NCI-H2171 (cell line): Measurements from ENCODE around the gene ERV3-1.
"Not testable (repeated sequence)": the region's sequence is repeated elsewhere in the genome, so short reads cannot be mapped to it uniquely, and the experiment has no call there.

Experiments used
- DNase-seq: peaks from one replicate; lab custom pipeline; 2025; lab: John Stamatoyannopoulos, UW

Gene ERV3-1, protein sequence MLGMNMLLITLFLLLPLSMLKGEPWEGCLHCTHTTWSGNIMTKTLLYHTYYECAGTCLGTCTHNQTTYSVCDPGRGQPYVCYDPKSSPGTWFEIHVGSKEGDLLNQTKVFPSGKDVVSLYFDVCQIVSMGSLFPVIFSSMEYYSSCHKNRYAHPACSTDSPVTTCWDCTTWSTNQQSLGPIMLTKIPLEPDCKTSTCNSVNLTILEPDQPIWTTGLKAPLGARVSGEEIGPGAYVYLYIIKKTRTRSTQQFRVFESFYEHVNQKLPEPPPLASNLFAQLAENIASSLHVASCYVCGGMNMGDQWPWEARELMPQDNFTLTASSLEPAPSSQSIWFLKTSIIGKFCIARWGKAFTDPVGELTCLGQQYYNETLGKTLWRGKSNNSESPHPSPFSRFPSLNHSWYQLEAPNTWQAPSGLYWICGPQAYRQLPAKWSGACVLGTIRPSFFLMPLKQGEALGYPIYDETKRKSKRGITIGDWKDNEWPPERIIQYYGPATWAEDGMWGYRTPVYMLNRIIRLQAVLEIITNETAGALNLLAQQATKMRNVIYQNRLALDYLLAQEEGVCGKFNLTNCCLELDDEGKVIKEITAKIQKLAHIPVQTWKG

DNA sequence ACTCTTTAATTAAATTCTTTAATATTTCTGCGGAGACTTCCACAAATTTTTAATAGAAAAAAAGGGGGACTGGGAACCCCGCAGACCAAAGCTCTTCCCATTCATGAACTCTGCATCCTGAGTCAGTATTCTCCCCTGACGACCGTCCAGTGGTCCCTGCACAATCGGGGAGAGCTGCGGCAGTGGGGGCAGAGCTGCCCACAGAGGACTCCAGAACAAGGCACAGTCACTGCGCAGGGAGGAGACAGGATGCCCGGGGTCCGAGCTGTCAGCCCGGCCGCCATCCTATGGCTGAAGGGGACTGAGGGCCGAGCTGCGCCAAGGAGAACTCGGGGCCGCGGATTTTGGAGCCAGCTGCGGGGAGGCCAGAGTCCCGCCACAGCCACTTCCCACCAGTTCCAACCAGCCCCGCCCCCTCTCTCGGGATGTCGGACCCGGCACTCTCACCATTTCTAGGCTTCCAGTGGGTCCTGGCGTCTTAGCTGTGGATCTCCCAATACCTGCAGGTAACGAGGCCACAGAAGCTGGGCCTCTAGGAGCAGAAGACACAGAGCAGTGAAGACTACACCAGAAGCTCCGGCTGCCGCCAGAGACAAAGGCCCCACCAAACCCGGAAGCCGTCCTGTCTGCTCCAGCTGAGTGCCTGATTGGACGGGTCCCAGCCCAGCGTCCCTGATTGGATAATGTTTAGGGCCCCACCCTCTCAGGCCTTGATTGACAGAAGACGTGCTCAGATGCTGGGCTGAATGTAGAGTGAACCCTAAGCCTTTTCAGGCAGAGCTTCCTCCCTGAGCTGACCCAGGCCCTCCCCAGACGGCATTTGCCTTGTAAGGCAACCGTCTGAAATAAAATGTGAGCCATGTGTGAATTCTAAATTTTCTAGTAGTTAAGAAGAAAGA, at the start of gene ERV3-1:
Gene ERV3-1 (minus strand): TSS at position 594 of the 899 bp plus-strand sequence. CDS start 13,661 bp downstream, outside the sequence.
- peak; percentile 92 for DNase-seq

DNA sequence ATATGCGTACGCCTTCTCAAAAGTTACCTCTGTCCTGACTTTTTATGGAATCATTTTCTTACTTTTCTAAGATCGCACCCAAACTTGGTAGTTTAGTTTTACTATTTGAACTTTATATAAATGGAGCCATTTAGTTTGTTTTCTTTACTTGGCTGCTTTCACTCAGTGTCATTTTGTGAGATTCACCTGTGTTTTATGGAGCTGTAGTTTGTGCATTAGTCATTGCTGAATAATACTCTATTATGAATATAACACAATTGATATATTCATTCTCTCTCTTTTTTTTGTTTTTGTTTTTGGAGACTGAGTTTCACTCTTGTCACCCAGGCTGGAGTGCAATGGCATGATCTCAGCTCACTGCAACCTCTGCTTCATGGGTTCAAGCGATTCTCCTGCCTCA, 49.3 kb upstream of the ERV3-1 start:
- not testable (repeated sequence) for DNase-seq

DNA sequence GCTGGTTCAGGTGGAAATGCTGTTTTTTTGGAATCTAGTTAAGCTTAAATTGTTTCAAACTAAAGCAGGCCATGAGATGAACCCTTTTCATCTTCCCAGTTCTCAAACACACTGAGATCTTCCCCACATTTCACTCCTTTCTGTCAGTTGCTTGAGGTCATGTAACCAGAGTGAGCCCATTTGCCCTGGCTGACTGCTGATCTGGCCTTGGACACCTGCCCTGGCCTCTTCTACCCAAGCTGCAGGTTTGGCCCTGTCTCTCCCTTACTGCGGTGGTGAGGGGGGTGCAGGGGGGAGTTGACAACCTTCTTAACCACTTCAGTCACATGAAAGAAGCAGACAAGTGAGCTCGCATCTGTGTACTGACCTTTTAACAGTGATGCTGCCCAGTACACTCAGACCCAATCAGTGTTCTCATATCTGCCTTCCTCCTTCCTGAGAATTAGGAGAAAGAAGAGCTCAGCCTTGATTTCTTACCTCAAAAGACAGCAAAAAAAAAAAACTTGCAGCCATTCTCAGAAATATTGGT, 48.0 kb upstream of the ERV3-1 start:
- not testable (repeated sequence) for DNase-seq

DNA sequence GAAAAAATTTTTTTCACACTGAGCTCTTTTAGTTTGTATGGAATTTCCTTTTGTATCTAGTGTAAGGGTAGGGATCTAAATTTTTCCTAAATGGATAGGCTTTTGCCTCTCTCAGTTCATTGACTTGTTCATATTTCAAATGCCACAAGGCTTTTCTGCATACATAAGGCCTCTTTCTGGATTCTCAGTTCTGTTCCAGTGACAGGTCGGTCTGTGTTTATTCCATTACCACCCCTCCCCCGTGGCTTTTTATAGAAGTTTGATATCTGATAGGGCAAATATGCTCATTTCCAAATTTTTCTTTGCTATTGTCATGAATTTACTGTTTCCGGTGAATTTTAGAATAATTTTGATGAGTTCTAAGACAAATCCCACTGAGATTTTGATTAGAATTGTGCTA, 45.2 kb upstream of the ERV3-1 start:
- not testable (repeated sequence) for DNase-seq

DNA sequence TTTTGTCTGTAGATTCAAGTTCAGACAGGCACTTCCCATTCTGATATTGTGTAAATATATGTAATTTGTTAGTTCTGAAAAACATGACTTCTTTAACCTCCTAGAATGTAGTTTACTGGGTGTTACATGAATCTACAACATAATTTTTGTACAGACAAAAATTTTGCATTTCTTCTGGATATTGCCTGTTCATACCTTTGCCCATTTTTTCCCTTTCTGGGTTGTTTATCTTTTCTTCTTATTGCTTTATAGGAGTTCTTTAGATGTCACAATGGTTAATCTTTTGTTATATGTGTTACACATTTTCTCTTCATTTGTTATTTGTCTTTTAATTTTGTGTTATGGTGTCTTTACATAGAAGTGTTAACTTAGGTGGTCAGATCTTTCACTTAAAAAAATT, 44.7 kb upstream of the ERV3-1 start:
- not testable (repeated sequence) for DNase-seq

DNA sequence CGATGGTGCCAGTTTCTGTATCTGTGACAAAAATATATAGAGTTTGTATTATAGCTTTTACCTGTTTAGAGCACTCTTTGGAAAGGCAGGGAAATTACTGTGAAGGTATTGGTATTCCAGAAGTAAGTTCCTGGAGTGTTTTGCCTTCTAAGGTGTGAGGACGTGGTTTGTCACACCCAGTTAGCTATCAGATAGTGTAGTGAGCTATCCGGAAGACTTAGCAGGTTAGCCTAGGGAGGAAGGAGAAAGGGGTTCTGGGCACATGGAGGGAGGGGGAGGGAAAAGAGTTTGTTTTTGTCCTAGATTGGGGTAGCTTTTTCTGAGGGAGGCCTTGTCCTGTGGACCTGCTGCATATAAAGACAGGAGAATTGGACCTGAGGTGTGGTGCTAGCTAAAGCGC, 39.8 kb upstream of the ERV3-1 start:
- not testable (repeated sequence) for DNase-seq

DNA sequence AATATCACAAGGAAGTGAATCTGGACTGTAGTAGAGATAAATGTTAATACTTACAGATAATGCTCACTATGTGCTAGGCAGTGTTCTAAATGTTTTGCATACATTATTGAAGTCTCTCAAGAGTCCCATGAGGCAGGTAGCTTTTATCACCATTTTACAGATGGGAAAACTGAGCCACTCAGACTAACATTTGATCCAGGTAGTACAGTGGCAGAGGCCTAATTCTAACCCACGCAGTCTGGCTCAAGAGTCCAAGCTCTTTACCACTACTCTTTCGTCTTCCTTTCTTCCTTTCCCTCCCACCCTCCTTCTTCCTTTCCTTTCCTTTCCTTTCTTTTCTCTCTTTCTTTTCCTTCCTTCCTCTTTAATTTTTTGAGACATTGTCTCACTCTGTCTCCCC, 39.1 kb upstream of the ERV3-1 start:
- not testable (repeated sequence) for DNase-seq

DNA sequence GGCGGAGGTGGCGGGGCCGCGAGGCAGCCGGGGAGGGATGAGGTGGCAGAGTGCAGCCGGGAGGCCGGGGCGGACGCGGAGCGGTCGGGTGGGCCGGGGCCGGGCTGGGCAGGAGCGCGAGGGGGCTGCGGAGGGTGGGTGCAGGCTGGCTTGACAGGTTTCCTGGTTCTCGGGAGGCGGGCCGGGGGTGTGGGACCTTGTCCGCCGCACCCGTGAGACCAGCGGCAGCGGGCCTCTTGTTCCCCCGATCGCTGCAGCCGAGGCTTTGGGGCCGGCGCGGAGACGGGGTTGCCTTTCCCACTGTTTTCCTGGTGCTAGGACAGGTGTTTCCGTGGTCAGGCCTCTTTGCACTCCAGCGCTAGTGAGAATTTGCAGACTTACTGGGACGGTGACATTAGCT, 32.3 kb upstream of the ERV3-1 start:
- DNase-seq = peak; percentile 1

DNA sequence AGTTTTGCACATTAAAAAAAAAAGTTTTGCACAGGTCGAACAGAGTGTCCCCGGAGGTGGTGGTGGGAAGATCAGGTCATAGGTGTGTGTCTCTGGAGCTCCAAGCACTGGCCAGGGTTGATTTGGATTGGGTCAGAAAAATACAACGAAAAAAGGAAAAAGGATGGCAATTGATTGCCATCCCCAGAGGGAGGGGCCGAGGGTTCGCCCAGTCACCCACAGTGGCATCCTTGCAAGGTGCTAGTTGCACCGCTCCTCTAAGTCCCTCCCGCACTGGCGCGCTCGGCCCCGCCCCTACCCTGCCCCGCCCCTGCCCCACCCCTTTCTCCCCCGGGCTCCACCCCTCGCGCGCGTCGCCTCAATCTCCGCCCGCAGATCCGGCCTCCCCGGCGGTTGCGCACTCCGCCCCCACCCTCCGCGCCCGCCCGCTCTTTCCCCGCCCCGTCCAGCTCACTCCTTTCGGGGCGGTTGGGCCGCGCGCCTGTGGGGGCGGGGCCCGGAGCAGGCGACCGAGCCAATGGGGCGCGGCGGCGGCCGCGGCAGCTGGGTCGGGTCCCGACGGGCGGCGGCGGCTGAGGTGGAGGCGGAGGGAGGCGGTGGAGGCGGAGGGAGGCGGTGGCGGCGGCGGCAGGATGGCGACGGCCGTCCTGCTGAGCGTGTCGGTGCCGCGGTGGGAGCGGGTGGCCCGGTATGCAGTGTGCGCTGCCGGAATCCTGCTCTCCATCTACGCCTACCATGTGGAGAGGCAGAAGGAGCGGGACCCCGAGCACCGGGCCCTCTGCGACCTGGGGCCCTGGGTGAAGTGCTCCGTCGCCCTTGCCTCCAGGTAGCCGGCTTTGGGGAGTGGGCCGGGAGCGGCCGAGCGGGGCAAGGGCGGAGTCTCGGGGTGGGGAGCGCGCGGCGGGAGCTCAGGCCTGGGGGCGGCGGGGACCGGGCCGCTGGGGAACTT, 31.5 kb upstream of the ERV3-1 start:
- peak; percentile 88 for DNase-seq

DNA sequence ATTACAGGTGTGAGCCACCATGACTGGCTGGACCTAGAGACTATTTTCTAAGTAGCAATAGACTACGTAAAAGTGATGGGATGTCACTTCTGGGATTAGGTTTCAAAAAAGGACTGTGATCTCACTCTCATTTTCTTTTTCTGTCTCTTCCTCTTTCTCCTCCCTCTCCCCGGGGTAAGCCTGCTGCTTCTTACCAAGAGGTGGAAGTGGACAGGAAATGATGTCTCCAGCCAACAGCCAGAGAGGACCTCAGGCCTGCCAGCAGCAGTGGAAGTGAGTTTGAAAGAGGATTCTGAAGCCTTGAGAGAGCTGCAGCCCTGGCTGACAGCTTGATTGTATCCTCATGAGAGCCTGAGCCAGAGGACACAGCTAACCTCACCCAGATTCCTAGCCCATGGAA, 30.0 kb upstream of the ERV3-1 start:
- not testable (repeated sequence) for DNase-seq

DNA sequence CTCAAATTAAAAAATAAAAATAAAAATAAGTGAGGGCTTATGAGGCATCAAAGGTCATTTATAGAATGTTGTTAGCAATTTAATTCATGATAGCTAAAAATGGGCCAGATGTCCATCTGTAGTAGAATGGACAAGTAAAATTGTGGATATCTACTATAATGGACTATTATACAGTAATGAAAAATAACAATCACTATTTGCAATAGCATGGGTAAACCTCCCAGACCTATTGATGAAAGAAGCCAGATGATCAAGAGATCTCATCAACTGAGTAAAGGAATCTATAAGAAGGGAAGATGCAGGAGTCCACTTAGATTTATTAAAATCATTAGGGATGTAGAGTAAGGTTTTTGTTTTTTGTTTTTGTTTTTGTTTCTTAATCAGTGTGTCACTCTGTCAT, 29.0 kb upstream of the ERV3-1 start:
- DNase-seq = not testable (repeated sequence)

DNA sequence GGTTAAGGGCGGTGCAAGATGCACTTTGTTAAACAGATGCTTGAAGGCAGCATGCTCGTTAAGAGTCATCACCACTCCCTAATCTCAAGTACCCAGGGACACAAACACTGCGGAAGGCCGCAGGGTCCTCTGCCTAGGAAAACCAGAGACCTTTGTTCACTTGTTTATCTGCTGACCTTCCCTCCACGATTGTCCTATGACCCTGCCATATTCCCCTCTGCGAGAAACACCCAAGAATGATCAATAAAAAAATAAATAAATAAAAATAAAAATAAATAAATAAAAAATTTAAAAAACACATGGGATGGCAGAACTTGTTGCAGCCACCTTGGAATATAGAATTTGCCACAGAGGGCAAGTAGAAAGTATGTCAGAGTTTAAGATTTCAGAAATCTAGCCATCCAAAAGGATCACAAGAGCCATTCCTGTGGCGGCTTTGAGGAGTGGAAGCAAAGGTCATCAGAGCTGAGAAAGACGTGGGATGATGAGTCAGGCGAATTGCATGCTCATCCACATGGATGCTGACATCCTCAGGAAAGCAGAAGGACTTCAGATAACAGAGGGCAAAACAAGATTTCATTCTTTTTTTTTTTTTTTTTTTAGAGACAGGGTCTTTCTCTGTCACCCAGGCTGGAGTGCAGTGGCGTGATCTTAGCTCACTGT, 27.8 kb upstream of the ERV3-1 start:
- not testable (repeated sequence) for DNase-seq

DNA sequence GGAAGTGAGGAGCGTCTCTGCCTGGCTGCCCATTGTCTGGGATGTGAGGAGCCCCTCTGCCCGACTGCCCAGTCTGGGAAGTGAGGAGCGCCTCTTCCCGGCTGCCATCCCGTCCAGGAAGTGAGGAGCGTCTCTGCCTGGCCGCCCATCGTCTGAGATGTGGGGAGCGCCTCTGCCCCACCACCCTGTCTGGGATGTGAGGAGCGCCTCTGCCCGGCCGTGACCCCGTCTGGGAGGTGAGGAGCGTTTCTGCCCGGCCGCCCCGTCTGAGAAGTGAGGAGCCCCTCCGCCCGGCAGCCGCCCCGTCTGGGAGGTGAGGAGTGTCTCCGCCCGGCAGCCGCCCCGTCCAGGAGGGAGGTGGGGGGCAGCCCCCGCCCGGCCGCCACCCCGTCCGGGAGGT, 26.9 kb upstream of the ERV3-1 start:
- DNase-seq = not testable (repeated sequence)

DNA sequence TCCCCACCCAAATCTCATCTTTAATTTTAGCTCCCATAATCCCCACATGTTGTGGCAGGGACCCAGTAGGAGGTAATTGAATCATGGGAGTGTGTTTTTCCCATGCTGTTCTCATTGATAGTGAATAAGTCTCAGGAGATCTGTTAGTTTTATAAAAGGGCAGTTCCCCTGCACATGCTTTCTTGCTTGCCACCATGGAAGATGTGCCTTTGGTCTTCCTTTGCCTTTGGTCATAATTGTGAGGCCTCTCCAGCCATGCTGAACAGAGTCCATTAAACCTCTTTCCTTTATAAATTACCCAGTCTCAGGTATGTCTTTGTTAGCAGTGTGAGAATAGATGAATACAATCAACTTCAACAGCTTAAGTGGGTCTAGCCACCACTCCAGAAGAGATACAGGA, 18.5 kb upstream of the ERV3-1 start:
- not testable (repeated sequence) for DNase-seq

DNA sequence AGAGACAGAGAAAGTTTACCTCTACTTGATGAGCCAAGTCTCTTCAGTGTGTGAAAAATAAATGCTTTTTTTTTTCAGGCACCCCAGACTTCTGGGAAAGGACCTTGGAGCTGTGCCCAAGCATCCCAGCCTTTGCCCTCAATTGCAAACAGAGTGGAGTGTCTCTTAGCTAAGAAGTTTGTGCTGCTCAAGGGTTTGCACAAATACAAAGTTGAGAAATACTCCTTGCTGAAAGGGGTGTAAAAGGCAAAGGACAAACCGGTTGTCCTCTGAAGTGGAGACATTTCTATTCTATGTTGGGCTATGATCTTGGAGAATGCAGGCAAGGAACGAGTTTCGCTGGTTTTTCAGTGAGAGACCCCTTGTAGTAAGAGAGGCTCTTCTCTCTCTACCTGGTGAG, 14.5 kb upstream of the ERV3-1 start:
- not testable (repeated sequence) for DNase-seq

DNA sequence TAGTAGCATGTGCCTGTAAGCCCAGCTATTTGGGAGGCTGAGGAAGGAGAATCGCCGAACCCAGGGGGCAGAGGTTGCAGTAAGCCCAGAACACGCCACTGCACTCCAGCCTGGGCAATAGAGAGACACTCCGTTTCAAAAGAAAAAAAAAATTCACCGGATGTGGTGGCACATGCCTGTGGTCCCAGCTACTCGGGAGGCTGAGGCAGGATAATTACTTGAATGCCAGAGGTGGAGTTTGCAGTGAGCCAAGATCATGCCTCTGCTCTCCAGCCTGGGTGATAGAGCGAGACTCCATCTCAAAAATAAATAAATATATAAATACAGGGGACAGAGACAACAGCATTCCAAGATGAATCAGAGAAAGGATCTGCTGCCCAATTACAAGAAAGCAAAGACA, 3.4 kb upstream of the ERV3-1 start:
- not testable (repeated sequence) for DNase-seq

DNA sequence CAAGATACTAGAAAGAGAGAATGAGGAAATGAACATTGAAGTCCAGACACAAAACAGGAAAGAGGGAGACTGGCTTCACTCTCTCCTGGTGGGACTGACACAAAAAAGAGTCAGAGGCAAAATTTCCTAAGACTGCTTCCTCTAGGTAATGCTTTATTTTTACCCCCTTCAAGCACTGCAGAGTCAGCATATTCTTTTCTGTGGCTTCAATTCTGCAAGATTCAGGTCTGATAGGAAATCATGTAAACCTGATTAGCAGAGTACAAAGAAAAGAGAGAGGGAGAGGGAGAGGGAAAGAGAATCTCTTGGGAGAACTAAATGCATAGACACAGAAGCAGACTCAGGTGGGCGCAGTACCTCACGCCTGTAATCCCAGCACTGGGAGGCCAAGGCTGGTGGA, 2.9 kb upstream of the ERV3-1 start:
- not testable (repeated sequence) for DNase-seq

DNA sequence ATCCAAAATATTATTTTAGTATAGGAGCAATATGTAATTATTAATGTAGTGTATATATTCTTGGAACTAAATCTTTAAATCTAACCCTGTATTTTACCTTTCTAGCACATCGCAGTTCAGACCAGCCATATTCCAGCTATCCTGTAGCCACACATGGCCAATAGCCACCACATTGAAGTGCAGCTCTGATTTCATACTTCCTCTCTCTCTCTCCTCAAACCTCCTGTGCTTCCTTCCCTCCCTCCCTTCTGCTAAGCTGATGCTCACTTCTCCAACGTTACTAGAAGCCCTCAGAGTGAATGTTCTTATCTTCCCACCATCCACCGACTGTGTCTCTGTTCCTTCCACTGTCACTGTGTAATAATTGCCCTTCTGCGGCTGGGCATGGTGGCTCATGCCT, 549 bp upstream of the ERV3-1 start:
- not testable (repeated sequence) for DNase-seq

DNA sequence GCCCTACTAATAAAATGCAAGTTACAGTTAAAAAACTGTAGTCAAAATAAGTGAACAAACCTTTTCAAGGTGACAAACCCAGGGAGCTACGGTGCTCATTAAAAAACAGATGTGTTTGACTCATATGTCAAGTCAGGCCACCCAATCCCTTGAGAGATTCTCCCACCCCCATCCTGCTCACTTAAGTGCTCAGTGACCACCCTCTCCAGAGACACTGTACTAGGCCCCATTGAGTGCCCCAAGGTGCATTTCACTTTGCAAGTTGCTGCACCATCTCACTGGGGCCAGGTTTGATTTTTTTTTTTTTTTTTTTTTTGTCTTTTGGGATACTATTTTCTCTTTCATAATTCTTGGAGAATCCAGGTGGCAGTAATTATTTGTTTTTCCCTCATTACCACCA, 1.9 kb downstream of the ERV3-1 start:
- DNase-seq = no peak

DNA sequence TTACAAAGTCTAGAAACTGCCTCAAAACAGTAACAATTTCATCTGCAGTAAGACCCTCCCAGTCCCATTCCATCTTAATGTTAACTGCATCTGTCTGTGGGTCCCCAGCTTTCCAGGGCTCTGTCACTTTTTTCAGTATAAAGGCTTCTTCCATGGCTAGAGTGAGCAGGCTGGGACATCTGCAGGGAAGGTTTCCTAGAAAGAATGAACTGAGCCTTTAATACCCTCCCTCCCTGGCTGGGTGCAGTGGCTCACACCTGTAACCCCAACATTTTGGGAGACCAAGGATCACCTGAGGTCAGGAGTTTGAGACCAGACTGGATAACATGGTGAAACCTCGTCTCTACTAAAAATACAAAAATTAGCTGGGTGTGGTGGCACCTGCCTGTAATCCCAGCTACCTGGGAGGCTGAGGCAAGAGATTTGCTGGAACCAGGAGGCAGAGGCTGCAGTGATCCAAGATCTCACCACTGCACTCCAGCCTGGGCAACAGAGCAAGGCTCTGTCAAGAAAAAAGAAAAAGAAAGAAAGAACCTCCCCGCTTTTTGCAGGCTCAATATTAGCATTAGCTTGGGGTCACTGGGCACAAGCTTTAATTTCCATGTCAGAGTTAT, 3.4 kb downstream of the ERV3-1 start:
- no peak for DNase-seq
